Fibroblast of pulmonary artery (primary cell): ENCODE results near the gene EYS.
A peak's percentile ranks its signal among the peaks of the same experiment; 100 is the strongest.

Experiments used
- DNase-seq: peaks from one replicate; pipeline ENCODE4 v3.0.0-alpha.2; 2010; ENCODE audit warnings: low read depth
- H3K4me3 ChIP-seq: replicated peaks from 2 replicates; pipeline ENCODE4 v1.5.1; 2011; ENCODE audit warnings: low read depth, mild to moderate bottlenecking, control low read depth, low read length, moderate library complexity
- CTCF ChIP-seq: IDR thresholded peaks from 2 replicates; pipeline ENCODE4 v1.5.1; 2011; ENCODE audit warnings: mild to moderate bottlenecking, control low read depth, low read length, inconsistent platforms; ENCODE audit errors: missing control alignments

Gene EYS

DNA sequence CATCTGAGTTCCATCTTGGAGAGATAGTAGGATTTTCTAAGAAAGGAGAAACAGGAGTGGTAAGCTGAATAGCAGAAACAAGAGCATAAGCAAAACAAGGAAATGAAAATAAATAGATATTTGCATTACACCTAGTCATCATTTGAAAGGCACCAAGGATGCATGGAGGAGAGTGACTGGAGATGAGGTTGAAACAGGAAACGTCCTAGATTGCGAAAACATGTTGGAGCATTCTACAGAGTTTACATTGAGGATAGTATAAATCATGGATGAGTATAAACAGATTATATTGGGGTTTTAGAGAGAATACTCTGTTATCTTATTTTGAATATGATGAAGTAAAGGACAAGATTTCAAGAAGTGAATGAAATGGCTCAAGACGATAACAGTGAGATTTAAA is 507.3 kb downstream of the EYS start:
- H3K4me3 ChIP-seq = no peak overlapping the region
- no peak for TF ChIP-seq CTCF
- no peak for DNase-seq

DNA sequence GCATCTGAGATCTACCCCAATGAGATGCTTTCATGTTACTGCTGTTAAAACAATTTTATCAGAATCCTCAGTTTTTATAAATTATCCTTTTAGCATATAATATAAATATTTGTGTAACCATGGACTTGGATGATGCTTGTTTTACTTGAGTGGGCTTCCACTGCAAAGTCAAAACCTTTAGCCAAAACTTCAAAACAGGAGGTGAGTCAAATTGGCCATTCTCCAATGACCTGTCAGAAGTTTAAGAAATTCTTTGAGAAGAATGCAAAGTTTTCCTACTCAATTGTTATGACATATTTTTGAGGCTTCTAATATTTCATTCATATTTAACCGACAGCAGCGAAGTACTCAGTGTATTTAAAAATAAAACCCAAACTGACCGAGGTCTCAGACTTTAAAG is 507.9 kb downstream of the EYS start:
- no peak for TF ChIP-seq CTCF
- no peak overlapping the region for H3K4me3 ChIP-seq
- DNase-seq = peak; percentile 14

GRCh38 chr6:65191471-65191870 is 515.6 kb downstream of the EYS start:
- no peak for DNase-seq
- H3K4me3 ChIP-seq = no peak overlapping the region
- no peak for TF ChIP-seq CTCF

GRCh38 chr6:65189236-65189881 is 517.7 kb downstream of the EYS start:
- H3K4me3 ChIP-seq = no peak overlapping the region
- TF ChIP-seq CTCF = no peak
- no peak for DNase-seq

GRCh38 chr6:65186826-65187225 is 520.2 kb downstream of the EYS start:
- no peak for TF ChIP-seq CTCF
- no peak for DNase-seq
- H3K4me3 ChIP-seq = no peak overlapping the region

- DNase-seq = peak; percentile 38
Observed at GRCh38 chr6:65182681-65183080, 524.3 kb downstream of the EYS start.

More at GRCh38 chr6:65182681-65183080, 524.3 kb downstream of the EYS start:
- H3K4me3 ChIP-seq = no peak overlapping the region
- TF ChIP-seq CTCF = no peak
